AG04449 (cell line): ENCODE data around the gene NIP7.
A peak's percentile ranks its signal among the peaks of the same experiment; 100 is the strongest.

Experiments
- CTCF ChIA-PET: fragments of 350-600 bp; formaldehyde crosslinking; extraction: SDS; loops from one replicate; lab custom pipeline; 2021; ENCODE audit warnings: antibody characterized with exemption; lab: Yijun Ruan, JAX
- POLR2A ChIA-PET: fragments of 400-600, 350-600 bp; formaldehyde crosslinking; extraction: SDS; loops from one replicate; lab custom pipeline; 2020; ENCODE audit warnings: antibody characterized with exemption, inconsistent platforms; lab: Yijun Ruan, JAX
- DNase-seq: peaks from one replicate; pipeline ENCODE4 v3.0.0-alpha.2; 2010; ENCODE audit warnings: low read depth, low spot score
- H3K4me3 ChIP-seq: 2 replicates; pipeline ENCODE4 v1.5.1; 2011; ENCODE audit warnings: low read depth, mild to moderate bottlenecking, control low read depth, low read length
- TF ChIP-seq, protein P1 (sequence below): IDR thresholded peaks from one replicate; pipeline ENCODE4 v1.5.1; 2011; ENCODE audit warnings: mild to moderate bottlenecking, moderate library complexity, low read length, control low read depth, inconsistent platforms; ENCODE audit not compliant: insufficient read depth; ENCODE audit errors: missing control alignments

The NIP7 gene

GRCh38 chr16:69329369-69330285, 9.9 kb upstream of the NIP7 start:
- H3K4me3 ChIP-seq: peak overlapping the region; percentile 83
- ChIA-PET CTCF (interaction anchor here (0.7 to 8.9 kb wide), 10 partner anchors 9 to 483 kb away, joined by 3 to 52 read pairs (median 4); partner anchors contain the start of genes COG8, NIP7 and NOB1), POLR2A (interaction anchor here (0.5 to 1.3 kb wide), 4 partner anchors 9 to 197 kb away, joined by 3 to 5 read pairs (median 3); partner anchors contain the start of genes CHTF8, COG8, NIP7 and UTP4)
- DNase-seq: no peak
- TF ChIP-seq, protein P1, sequence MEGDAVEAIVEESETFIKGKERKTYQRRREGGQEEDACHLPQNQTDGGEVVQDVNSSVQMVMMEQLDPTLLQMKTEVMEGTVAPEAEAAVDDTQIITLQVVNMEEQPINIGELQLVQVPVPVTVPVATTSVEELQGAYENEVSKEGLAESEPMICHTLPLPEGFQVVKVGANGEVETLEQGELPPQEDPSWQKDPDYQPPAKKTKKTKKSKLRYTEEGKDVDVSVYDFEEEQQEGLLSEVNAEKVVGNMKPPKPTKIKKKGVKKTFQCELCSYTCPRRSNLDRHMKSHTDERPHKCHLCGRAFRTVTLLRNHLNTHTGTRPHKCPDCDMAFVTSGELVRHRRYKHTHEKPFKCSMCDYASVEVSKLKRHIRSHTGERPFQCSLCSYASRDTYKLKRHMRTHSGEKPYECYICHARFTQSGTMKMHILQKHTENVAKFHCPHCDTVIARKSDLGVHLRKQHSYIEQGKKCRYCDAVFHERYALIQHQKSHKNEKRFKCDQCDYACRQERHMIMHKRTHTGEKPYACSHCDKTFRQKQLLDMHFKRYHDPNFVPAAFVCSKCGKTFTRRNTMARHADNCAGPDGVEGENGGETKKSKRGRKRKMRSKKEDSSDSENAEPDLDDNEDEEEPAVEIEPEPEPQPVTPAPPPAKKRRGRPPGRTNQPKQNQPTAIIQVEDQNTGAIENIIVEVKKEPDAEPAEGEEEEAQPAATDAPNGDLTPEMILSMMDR: no peak

DNA sequence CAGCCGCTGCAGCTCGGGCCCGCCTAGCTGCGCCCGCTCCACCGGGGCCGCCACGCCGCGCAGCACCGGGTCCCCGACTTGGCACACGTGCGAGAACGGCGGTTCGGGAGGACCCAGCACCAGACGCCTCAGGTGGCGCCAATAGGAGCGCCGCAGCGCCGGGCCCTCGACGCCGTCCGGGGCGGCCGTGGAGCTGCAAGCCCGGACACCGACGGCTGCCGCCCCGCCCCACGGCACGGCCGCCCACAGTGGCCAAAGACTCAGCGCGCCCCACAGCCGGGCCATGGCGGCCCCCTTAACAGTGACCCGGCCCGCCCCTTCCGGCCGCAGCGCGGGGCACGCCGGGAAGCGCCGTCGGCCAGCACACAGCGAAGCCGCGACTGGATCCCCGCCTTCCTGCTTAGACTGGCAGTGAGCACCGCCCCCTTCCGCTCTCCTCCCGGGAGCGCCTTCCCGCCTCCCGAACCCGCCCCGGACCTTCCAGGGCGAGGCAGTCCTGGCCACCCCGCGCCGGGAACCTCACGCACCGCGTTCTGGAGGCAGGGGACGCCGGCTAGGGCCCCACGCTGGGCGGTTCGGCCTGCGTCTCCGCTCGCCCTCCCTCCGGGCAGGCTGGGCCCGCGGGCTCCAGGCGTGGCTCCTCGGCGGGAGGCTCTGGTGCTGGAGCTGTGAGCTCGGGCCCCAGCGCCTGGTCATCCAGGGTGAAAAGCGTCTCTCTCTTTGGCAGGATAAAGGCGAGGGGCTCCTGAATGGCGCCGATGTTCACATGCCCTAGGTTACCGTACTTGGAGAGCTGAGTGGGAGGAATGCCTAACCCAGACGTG, 9.1 kb upstream of the NIP7 start, which contains the start of gene PDF:
TSS of gene PDF (minus strand) at position 303 of the 824 bp plus-strand sequence. CDS start at position 285, 18 bp downstream.
- H3K4me3 ChIP-seq: peak within 1 kb of the TSS; percentile 83
- ChIA-PET POLR2A (interaction anchor here (0.5 to 1.3 kb wide), 3 partner anchors 14 to 198 kb away, joined by 3 to 5 read pairs (median 3); partner anchors contain the start of genes CHTF8 and UTP4), CTCF (interaction anchor here (0.7 to 8.9 kb wide), 6 partner anchors 8 to 484 kb away, joined by 3 to 52 read pairs (median 6); partner anchors contain the start of genes COG8 and NIP7)
- TF ChIP-seq, protein P1: no peak
- DNase-seq: peak; percentile 29

DNA sequence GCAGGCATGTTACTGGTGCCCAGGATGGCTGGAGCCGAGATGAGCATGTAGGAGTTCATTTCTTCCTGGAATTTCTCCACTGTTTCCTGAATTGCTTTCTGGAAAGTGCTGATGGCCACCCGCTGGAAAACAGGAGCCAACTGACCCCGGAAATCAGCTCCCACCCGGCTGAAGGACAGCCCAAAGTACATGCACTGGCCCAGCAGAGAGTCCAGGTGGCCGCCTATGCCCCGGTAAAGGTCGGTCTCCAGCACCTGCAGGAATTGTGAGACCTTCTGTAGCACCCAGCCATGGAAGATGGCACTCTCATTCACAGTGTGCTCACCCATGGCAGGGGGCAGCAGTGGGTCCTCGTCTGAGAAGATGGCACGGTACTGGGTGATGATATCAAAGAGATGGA, 4.9 kb upstream of the NIP7 start:
- ChIA-PET CTCF (interaction anchor here (1.1 to 1.5 kb wide), 2 partner anchors 12 to 420 kb away, joined by 3 read pairs; partner anchors contain the start of gene NOB1), POLR2A (no interaction called here)
- no peak for DNase-seq
- H3K4me3 ChIP-seq: no peak overlapping the region
- TF ChIP-seq, protein P1: no peak

GRCh38 chr16:69338557-69339288, 849 bp upstream of the NIP7 start:
- DNase-seq: no peak
- ChIA-PET POLR2A (interaction anchor here (0.7 to 1.5 kb wide), 3 partner anchors 9 to 822 kb away, joined by 3 read pairs; partner anchors contain the start of gene SNTB2), CTCF (interaction anchor here (0.7 to 1.8 kb wide), 7 partner anchors 9 to 416 kb away, joined by 3 to 9 read pairs (median 4); partner anchors contain the start of genes NOB1 and PDF)
- peak overlapping the region; percentile 97 for H3K4me3 ChIP-seq
- TF ChIP-seq, protein P1: no peak

- TF ChIP-seq, protein P1: no peak
- ChIA-PET CTCF (interaction anchor here (0.7 to 3.0 kb wide), 7 partner anchors 9 to 414 kb away, joined by 3 to 14 read pairs (median 4); partner anchors contain the start of genes NOB1, PDF and TMED6), POLR2A (interaction anchor here (1.5 kb wide), 1 partner anchor 11 kb away, joined by 3 read pairs; no protein-coding TSS in a partner anchor)
- peak overlapping the region; percentile 97 for H3K4me3 ChIP-seq
- DNase-seq: no peak
These were observed 598 bp downstream of the NIP7 start for GRCh38 chr16:69340095-69340644.
